Common myeloid progenitor, CD34-positive (primary cell): ENCODE data around the gene GPR146. TPM values are rescaled to one million over a fixed set of nuclear protein-coding genes. Genes with fewer than 3 reads are reported as not detected.

Experiments used
- CTCF ChIA-PET: fragments of 350-600 bp; sonication (Branson Sonifier 250); formaldehyde crosslinking; loops from one replicate; lab custom pipeline; 2021; ENCODE audit warnings: antibody characterized with exemption; lab: Charles Lee
- POLR2A ChIA-PET: fragments of 350-600 bp; sonication (Branson Sonifier 250); formaldehyde crosslinking; loops from one replicate; lab custom pipeline; 2021; ENCODE audit warnings: antibody characterized with exemption; lab: Charles Lee
- DNase-seq, 3 donors: peaks; one replicate each; pipeline versions ENCODE4 v3.0.0 to v3.0.0-alpha.2; 2013
- H3K27ac ChIP-seq, 2 experiments: 1 replicate in 1 of 2; 2 replicates in 1 of 2; pipeline ENCODE4 v1.7.0; 2013; ENCODE audit warnings: inconsistent platforms in 2 of 2, low read length in 2 of 2, mild to moderate bottlenecking in 2 of 2, low read depth in 1 of 2, moderate library complexity in 1 of 2; ENCODE audit not compliant: severe bottlenecking in 2 of 2, insufficient read depth in 1 of 2, poor library complexity in 1 of 2
- H3K27me3 ChIP-seq, 5 experiments: replicated peaks in 2 of 5; 1 replicate in 3 of 5; 2 replicates in 2 of 5; pipeline versions ENCODE4 v1.6.1 to v1.7.0; 2013; ENCODE audit warnings: low read length in 4 of 5, mild to moderate bottlenecking in 2 of 5, moderate library complexity in 2 of 5, inconsistent platforms in 1 of 5; ENCODE audit not compliant: insufficient read depth in 5 of 5, control insufficient read depth in 4 of 5
- H3K36me3 ChIP-seq, 4 experiments: 1 replicate in 2 of 4; 2 replicates in 2 of 4; pipeline versions ENCODE4 v1.6.1 to v1.7.0; 2013; ENCODE audit warnings: low read length in 3 of 4, control low read depth in 1 of 4, mild to moderate bottlenecking in 1 of 4; ENCODE audit not compliant: control insufficient read depth in 4 of 4, insufficient read depth in 4 of 4
- H3K4me1 ChIP-seq, 4 experiments: 1 replicate in 3 of 4; 2 replicates in 1 of 4; pipeline versions ENCODE4 v1.6.1 to v1.7.1; 2013; ENCODE audit warnings: low read length in 3 of 4, mild to moderate bottlenecking in 3 of 4, control low read depth in 1 of 4, inconsistent platforms in 1 of 4, moderate library complexity in 1 of 4; ENCODE audit not compliant: control insufficient read depth in 4 of 4, insufficient read depth in 4 of 4; ENCODE audit errors: control extremely low read depth in 1 of 4
- H3K4me3 ChIP-seq, 7 experiments: 1 replicate in 4 of 7; 2 replicates in 3 of 7; pipeline versions ENCODE4 v1.5.1 to v1.7.0; 2013; ENCODE audit warnings: mild to moderate bottlenecking in 7 of 7, low read length in 6 of 7, moderate library complexity in 6 of 7, inconsistent platforms in 2 of 7, low read depth in 2 of 7, control low read depth in 1 of 7; ENCODE audit not compliant: insufficient read depth in 4 of 7, control insufficient read depth in 1 of 7; ENCODE audit errors: extremely low read depth in 1 of 7
- H3K9me3 ChIP-seq, 5 experiments: 1 replicate in 4 of 5; 2 replicates in 1 of 5; pipeline versions ENCODE4 v1.6.1 to v1.7.1; 2013; ENCODE audit warnings: low read length in 4 of 5, mild to moderate bottlenecking in 2 of 5, inconsistent platforms in 1 of 5, low read depth in 1 of 5, moderate library complexity in 1 of 5; ENCODE audit not compliant: control insufficient read depth in 4 of 5, insufficient read depth in 2 of 5; ENCODE audit errors: control extremely low read depth in 1 of 5
- WGBS: methylation state at CpG from one replicate; pipeline ENCODE4 v1.1.5; 2013; ENCODE audit not compliant: insufficient coverage; 5-methylcytosine and 5-hydroxymethylcytosine counted together
- polyA plus RNA-seq: library from polyadenylated mRNA; unstranded; fragments of 120-200 nt; gene quantifications from one replicate; pipeline ENCODE4 v1.2.1, GENCODE V29; 2013

The GPR146 gene
- 7.6 TPM for polyA plus RNA-seq

DNA sequence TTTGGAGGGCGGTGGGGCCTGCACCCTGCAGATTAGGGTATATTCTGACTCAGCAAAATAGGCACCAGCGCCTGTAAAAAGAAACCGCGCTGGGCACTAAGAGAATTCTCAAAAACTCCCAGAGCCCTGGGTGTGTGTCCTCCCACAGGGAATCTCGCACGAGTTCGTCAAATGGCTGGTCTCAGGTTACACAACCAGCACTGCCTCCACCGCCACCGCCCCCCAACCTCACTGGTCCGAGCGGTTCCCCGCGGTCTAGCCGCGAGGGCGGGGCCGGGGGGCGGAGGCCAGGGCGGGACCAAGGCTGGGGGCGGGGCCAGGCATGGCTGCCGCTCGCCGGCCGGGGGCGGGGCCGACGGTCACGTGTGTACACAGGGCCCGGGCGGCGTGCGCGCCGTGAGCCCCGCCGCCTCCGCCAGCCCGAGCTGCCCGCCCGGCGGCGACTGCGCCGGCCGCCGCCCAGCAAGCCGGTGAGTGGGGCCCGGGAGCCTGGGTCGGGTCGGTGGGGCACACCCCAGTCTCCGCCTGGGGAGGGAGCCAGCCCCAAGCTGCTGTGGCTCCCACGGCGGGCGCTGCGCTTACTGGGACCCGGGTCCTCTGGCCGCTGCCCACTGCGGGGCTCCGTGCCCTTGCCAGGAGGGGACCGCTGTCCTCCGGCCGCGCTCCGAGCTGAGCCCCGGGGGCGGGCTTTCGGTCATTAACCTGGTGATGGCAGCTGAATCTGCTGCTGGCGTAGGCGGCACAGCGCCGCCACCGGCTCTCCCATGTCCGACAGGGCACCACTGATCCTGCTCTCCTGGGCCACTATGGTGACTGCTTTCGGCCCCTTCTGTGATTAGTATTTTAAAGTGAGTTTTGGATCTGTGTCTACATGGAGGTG lies at the start of gene GPR146:
Gene GPR146 (plus strand): TSS at position 358 of the 880 bp plus-strand sequence. CDS start 12,970 bp downstream, outside the sequence.
- peak; percentile 89 to 97 (median 96) for DNase-seq
- POLR2A ChIA-PET, result interaction anchor here (2.3 kb wide), 1 partner anchor 11 kb away, joined by 15 read pairs; no protein-coding TSS in a partner anchor
- Histone ChIP-seq H3K4me1 (peaks cover 12 to 83% (median 72%) of the 10 kb centered on the region in 4 experiments), H3K27me3 (no peaks in the 10 kb centered on the region), H3K4me3 (peak within 1 kb of the TSS; percentile 46 to 84 (median 73)), H3K9me3 (no peaks in the 10 kb centered on the region), H3K36me3 (peaks cover 0 to 2% (median 0%) of the 10 kb centered on the region in 4 experiments), H3K27ac (peak within 1 kb of the TSS; percentile 51 to 83)
- CTCF ChIA-PET, result interaction anchor here (0.6 to 5.7 kb wide), 16 partner anchors 8 to 97 kb away, joined by 3 to 60 read pairs (median 6); partner anchors contain the start of gene COX19
- under 1% methylated on average over 67 of the region's 74 CpGs for WGBS

DNA sequence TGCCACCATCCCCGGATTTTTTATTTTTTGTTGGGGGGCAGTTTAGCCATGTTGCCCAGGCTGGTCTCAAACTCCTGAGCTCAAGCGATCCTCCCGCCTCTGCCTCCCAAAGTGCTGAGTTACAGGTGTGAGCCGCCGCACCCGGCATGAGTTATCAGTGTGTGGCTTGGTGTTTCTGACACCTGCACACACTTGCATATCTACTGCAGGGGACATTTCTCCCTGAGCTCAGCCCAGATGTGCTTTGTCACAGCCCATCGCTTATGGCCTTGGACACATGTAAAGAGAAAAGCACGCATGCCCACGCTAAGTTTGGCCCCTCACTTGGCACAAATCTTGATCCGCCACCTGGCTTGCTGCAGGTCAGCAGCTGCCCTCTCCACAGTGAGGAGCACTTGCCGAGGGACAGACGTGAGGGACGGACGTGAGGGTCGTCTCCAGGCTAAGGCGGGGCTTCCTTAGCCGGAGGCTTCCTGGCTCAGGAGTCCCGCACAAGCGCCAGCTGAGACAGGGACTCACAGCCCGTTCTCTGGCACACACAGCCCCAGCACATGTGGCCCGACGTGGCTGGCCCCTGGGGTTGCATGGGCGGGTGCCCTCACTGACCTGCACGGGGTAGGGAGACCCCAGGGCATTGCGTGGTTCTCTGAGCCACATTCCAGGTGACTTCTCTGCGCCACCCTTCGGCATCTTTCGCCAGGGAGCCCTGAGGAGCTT lies 49.6 kb upstream of the GPR146 start:
- Histone ChIP-seq H3K4me3 (no peak overlapping the region), H3K27ac (no peak overlapping the region), H3K27me3 (no peaks in the 10 kb centered on the region), H3K4me1 (peaks cover 0 to 36% (median 24%) of the 10 kb centered on the region in 4 experiments), H3K9me3 (no peaks in the 10 kb centered on the region), H3K36me3 (peaks cover 0 to 18% (median 1%) of the 10 kb centered on the region in 4 experiments)
- no peak for DNase-seq
- ChIA-PET CTCF (interaction anchor here (0.8 to 9.1 kb wide), 21 partner anchors 12 to 198 kb away, joined by 3 to 160 read pairs (median 11); partner anchors contain the start of genes COX19, CYP2W1 and GPR146), POLR2A (no interaction called here)
- 90% methylated on average over 27 of the region's 28 CpGs for WGBS

- Histone ChIP-seq H3K9me3 (no peaks in the 10 kb centered on the region), H3K4me3 (no peak overlapping the region), H3K36me3 (peaks cover 0 to 21% (median 2%) of the 10 kb centered on the region in 4 experiments), H3K27me3 (no peaks in the 10 kb centered on the region), H3K4me1 (peaks cover 0 to 36% (median 24%) of the 10 kb centered on the region in 4 experiments), H3K27ac (no peak overlapping the region)
- WGBS, result 93% methylated on average over 11 of the region's 14 CpGs
- no peak for DNase-seq
- ChIA-PET CTCF (interaction anchor here (1.3 to 9.1 kb wide), 11 partner anchors 10 to 98 kb away, joined by 3 to 160 read pairs (median 11); partner anchors contain the start of gene GPR146), POLR2A (no interaction called here)
Observed at GRCh38 chr7:995571-995970, 48.8 kb upstream of the GPR146 start.

- DNase-seq, result no peak
- Histone ChIP-seq H3K36me3 (peaks cover 0 to 21% (median 2%) of the 10 kb centered on the region in 4 experiments), H3K4me1 (peaks cover 0 to 36% (median 24%) of the 10 kb centered on the region in 4 experiments), H3K4me3 (no peak overlapping the region), H3K27me3 (no peaks in the 10 kb centered on the region), H3K9me3 (no peaks in the 10 kb centered on the region), H3K27ac (no peak overlapping the region)
- POLR2A ChIA-PET, result no interaction called here
- 78% methylated on average over 30 of the region's 38 CpGs for WGBS
- CTCF ChIA-PET, result interaction anchor here (0.9 to 9.1 kb wide), 14 partner anchors 11 to 90 kb away, joined by 3 to 160 read pairs (median 6); partner anchors contain the start of gene GPR146
Observed at GRCh38 chr7:996079-996872, 48.1 kb upstream of the GPR146 start.

DNA sequence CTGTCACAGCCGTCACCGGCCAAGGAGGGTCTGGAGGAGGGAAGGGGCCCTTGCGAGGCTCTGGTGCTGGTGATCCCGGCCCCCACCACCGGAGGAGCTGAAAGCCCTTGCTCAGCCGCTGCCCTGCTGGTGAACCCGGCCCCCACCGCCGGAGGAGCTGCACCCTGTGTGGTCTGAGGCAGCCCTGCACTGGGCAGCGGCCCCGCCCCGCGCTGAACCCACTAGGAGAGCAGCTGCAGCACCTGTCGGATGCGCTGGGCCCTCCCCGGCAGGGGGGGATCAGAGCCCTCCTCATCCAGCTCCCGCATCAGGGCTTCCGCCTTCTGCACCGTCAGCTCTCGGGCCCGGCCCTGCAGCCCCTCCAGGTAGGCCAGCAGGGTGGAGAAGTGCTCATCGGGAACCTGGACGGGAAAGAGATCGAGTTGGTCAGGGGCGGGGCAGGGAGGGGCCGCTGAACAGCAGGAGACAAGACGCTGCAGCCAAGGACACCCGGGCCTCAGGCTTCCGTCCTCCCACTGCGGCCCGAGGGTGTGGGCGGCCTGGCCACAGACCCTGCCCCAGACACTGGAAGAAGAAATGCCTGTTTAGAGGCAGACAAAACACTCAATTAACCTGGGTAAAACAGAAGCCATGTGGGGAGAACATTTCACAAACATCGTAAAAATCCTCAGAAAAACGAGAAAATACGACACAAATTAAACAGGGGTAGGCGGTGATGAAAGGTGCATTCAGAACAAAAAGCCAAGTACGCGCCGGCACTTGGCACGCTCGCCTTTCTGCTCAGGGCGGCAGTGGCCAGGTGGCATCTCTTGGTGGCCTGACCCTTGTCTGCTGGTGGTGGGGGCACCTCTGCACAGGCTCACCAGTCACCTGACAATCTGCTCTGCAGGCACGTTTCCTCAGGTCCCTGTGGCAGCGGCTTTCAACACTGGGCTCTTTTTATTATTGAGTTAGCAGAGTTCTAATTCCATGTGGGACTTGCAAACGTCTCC lies 46.6 kb upstream of the GPR146 start:
- CTCF ChIA-PET, result interaction anchor here (0.7 to 9.1 kb wide), 8 partner anchors 15 to 89 kb away, joined by 3 to 160 read pairs (median 4); no protein-coding TSS in a partner anchor
- Histone ChIP-seq H3K4me1 (peaks cover 0 to 36% (median 23%) of the 10 kb centered on the region in 4 experiments), H3K36me3 (peaks cover 0 to 21% (median 2%) of the 10 kb centered on the region in 4 experiments), H3K27ac (no peak overlapping the region), H3K27me3 (no peaks in the 10 kb centered on the region), H3K4me3 (no peak overlapping the region), H3K9me3 (no peaks in the 10 kb centered on the region)
- no peak for DNase-seq
- WGBS, result 95% methylated on average over 43 of the region's 45 CpGs
- POLR2A ChIA-PET, result interaction anchor here (1.2 kb wide), 1 partner anchor 68 kb away, joined by 4 read pairs; no protein-coding TSS in a partner anchor
